ENCODE data around the gene FAM50B.

The FAM50B gene

DNA sequence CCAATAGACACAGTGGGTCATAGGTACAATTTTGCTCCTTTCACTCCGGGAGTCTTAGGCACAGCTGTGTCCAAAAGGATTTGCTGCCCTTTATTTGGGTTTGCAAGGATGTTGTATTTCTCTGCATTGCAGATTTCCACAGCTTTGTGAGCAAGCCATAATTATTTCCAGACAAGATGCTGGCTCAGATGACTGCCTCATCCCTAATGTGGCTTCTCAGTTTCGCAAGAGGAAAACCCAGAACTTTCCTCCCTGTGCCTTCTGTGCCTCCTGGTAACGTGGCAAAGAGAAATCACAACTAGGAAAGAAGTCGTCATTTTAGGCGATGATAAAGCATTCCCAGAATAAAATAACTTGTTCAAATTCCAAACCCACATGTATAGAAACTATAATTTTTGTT, 33.7 kb downstream of the FAM50B start:
- no peaks in the 10 kb centered on the region for H3K36me3 ChIP-seq (ENCODE audit: control insufficient read depth, insufficient read depth, low read length)
- no CpG with 5 or more reads among the region's 5 CpGs for WGBS (ENCODE audit: insufficient coverage, insufficient read length)
- H3K27me3 ChIP-seq (ENCODE audit: control insufficient read depth, insufficient read depth, low read length): no peaks in the 10 kb centered on the region
- no peak overlapping the region for H3K4me3 ChIP-seq (ENCODE audit: low read length)
- H3K4me1 ChIP-seq (ENCODE audit: control insufficient read depth, insufficient read depth, low read length): peaks cover 2% of the 10 kb centered on the region; the same call in 1 of the 2 replicates
- DNase-seq (ENCODE audit: low read depth, low spot score): no peak
- no peak overlapping the region for H3K27ac ChIP-seq (ENCODE audit: low read length)
- H3K9me3 ChIP-seq (ENCODE audit: control insufficient read depth, insufficient read depth, low read length): no peaks in the 10 kb centered on the region

DNA sequence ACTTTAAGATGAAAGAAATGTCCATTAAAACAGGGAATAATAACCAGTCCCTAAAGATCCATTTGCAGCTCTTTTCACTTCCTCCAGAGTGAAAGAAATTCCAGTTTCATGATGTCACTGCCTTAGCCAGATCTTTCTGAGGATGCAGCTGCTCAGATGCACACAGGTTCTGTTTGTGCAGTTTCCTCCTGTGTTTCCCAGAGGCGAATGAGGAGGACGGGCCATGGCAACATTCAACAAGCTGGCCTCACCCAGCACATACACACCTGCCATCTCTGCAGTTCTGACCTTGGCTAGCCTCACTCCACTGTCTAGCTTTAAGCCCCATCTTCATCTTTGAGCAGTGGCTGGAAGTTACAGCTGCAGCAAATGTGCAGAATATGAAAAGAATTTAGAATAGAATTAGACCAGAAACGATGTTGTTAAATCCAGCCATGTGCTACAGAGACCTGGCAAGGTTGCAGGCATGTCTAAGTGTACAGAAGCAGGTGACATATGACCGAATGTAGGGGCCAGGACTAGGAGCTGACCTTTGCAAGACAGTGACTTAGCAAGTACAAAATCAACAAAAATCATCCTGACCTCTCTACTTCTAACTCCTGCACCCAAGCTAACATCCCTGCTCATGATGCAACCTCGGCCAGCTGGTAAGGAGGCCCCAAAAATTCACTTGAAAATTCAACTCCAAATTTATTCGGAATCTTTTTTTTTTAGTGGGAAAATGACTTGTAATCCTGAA, 35.0 kb downstream of the FAM50B start:
- no CpG with 5 or more reads among the region's 6 CpGs for WGBS (ENCODE audit: insufficient coverage, insufficient read length)
- H3K27ac ChIP-seq (ENCODE audit: low read length): no peak overlapping the region

GRCh38 chr6:3885262-3886036, 36.3 kb downstream of the FAM50B start:
- WGBS (ENCODE audit: insufficient coverage, insufficient read length): no CpG with 5 or more reads among the region's 9 CpGs
- Histone ChIP-seq H3K4me3 (ENCODE audit: low read length) (no peak overlapping the region), H3K9me3 (ENCODE audit: control insufficient read depth, insufficient read depth, low read length) (no peaks in the 10 kb centered on the region), H3K4me1 (ENCODE audit: control insufficient read depth, insufficient read depth, low read length) (peaks cover 2% of the 10 kb centered on the region; the same call in 1 of the 2 replicates), H3K27ac (ENCODE audit: low read length) (no peak overlapping the region), H3K36me3 (ENCODE audit: control insufficient read depth, insufficient read depth, low read length) (no peaks in the 10 kb centered on the region), H3K27me3 (ENCODE audit: control insufficient read depth, insufficient read depth, low read length) (no peaks in the 10 kb centered on the region)
- no peak for DNase-seq (ENCODE audit: low read depth, low spot score)

More for the DNA sequence above, 35.0 kb downstream of the FAM50B start:
- H3K4me3 ChIP-seq (ENCODE audit: low read length): no peak overlapping the region
- no peaks in the 10 kb centered on the region for H3K36me3 ChIP-seq (ENCODE audit: control insufficient read depth, insufficient read depth, low read length)
- no peaks in the 10 kb centered on the region for H3K9me3 ChIP-seq (ENCODE audit: control insufficient read depth, insufficient read depth, low read length)
- no peak for DNase-seq (ENCODE audit: low read depth, low spot score)
- H3K27me3 ChIP-seq (ENCODE audit: control insufficient read depth, insufficient read depth, low read length): no peaks in the 10 kb centered on the region
- H3K4me1 ChIP-seq (ENCODE audit: control insufficient read depth, insufficient read depth, low read length): peaks cover 2% of the 10 kb centered on the region; the same call in 1 of the 2 replicates

GRCh38 chr6:3887150-3887700, 38.1 kb downstream of the FAM50B start:
- H3K36me3 ChIP-seq (ENCODE audit: control insufficient read depth, insufficient read depth, low read length): no peaks in the 10 kb centered on the region
- H3K27me3 ChIP-seq (ENCODE audit: control insufficient read depth, insufficient read depth, low read length): no peaks in the 10 kb centered on the region
- H3K27ac ChIP-seq (ENCODE audit: low read length): no peak overlapping the region
- H3K4me3 ChIP-seq (ENCODE audit: low read length): no peak overlapping the region
- H3K9me3 ChIP-seq (ENCODE audit: control insufficient read depth, insufficient read depth, low read length): no peaks in the 10 kb centered on the region
- no peak for DNase-seq (ENCODE audit: low read depth, low spot score)
- peaks cover 2% of the 10 kb centered on the region; the same call in 1 of the 2 replicates for H3K4me1 ChIP-seq (ENCODE audit: control insufficient read depth, insufficient read depth, low read length)
- no CpG with 5 or more reads among the region's 9 CpGs for WGBS (ENCODE audit: insufficient coverage, insufficient read length)

DNA sequence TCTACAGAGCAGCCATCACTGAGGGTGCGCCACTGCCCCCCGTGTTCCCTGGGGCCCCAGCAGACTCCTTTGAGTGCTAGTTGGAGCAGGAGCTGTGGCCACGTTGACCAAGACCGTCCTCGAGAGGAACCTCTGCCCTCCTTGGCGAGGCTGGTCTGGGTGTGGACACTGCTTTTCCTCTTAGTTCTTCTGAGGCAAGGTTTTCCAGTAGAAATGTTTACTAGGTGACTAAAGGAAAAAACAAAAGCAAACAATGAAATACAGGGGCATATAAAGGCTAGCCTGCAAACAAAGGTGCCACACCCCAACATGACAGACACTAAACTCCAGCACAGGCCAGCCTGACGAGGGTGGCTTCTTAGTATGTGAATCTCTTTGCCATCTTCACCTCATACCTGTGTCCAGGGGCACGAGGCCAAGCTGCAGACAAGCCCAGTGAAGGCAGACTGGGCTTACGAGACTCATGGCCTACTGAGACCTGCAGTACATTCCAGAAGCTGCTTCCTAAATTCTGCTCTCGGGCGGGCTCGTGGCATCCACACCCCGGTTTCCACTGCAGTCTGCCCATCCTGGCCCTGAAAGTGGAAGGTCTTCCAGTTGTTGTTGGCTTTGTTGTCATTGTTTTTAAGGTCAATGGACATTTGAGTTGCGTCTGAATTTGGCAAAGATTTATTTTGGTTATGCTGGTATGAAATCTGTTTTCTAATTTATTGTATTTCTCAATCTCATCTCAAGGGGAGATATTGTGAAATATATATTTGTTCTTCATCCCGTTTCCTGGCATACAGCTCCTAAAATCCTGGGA, 39.2 kb downstream of the FAM50B start:
- Histone ChIP-seq H3K36me3 (ENCODE audit: control insufficient read depth, insufficient read depth, low read length) (no peaks in the 10 kb centered on the region), H3K27ac (ENCODE audit: low read length) (no peak overlapping the region), H3K4me1 (ENCODE audit: control insufficient read depth, insufficient read depth, low read length) (peaks cover 2% of the 10 kb centered on the region; the same call in 1 of the 2 replicates), H3K27me3 (ENCODE audit: control insufficient read depth, insufficient read depth, low read length) (no peaks in the 10 kb centered on the region), H3K9me3 (ENCODE audit: control insufficient read depth, insufficient read depth, low read length) (no peaks in the 10 kb centered on the region), H3K4me3 (ENCODE audit: low read length) (no peak overlapping the region)
- WGBS (ENCODE audit: insufficient coverage, insufficient read length): no CpG with 5 or more reads among the region's 15 CpGs
- DNase-seq (ENCODE audit: low read depth, low spot score): no peak

- WGBS (ENCODE audit: insufficient coverage, insufficient read length): no CpG with 5 or more reads among the region's 9 CpGs
- no peak overlapping the region for H3K4me3 ChIP-seq (ENCODE audit: low read length)
- H3K9me3 ChIP-seq (ENCODE audit: control insufficient read depth, insufficient read depth, low read length): no peaks in the 10 kb centered on the region
- H3K36me3 ChIP-seq (ENCODE audit: control insufficient read depth, insufficient read depth, low read length): no peaks in the 10 kb centered on the region
- no peak for DNase-seq (ENCODE audit: low read depth, low spot score)
- no peaks in the 10 kb centered on the region for H3K27me3 ChIP-seq (ENCODE audit: control insufficient read depth, insufficient read depth, low read length)
- no peak overlapping the region for H3K27ac ChIP-seq (ENCODE audit: low read length)
- peaks cover 4% of the 10 kb centered on the region for H3K4me1 ChIP-seq (ENCODE audit: control insufficient read depth, insufficient read depth, low read length)
These were observed 40.9 kb downstream of the FAM50B start for GRCh38 chr6:3890047-3890446.

DNA sequence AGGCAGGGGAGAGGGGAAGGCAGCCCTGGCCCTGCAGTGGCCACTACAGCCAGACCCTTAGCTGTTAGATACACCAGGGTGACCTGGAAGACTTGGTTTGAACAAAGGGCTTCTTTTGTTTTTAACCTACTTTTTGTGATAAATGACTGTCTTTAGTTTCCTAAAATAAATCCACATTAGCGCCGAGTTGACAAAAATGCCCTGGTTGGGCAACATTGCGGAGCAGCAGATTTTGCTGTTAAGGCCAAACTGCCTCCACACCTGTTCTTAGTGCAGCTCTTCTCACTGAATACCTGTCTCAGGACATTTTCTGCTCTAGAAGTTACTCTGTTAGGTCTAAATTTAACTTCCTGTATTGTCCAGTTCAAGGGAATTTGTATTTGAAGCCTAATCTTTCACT, 42.7 kb downstream of the FAM50B start:
- Histone ChIP-seq H3K36me3 (ENCODE audit: control insufficient read depth, insufficient read depth, low read length) (no peaks in the 10 kb centered on the region), H3K27ac (ENCODE audit: low read length) (no peak overlapping the region), H3K27me3 (ENCODE audit: control insufficient read depth, insufficient read depth, low read length) (no peaks in the 10 kb centered on the region), H3K4me3 (ENCODE audit: low read length) (no peak overlapping the region), H3K4me1 (ENCODE audit: control insufficient read depth, insufficient read depth, low read length) (peaks cover 6% of the 10 kb centered on the region), H3K9me3 (ENCODE audit: control insufficient read depth, insufficient read depth, low read length) (no peaks in the 10 kb centered on the region)
- no peak for DNase-seq (ENCODE audit: low read depth, low spot score)
- WGBS (ENCODE audit: insufficient coverage, insufficient read length): no CpG with 5 or more reads among the region's 3 CpGs

DNA sequence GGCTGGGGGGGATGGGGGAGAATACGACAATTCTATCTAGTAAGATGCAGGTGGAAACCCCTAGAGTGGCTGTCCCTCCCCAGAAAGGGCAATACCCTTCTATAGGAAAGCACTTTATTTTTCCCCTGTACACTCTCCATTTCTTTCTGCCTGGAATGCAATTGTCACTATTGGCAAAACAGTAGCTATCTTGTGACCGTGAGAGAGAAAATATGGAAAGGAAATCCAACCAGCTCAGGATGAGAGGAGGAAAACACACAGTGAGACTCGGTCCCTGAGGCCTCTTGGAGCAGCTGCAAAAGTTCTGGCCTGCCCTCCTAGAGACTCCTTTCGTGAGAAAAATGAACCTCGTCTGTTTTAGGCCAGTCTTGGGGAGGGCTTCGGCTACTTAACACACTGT, 43.4 kb downstream of the FAM50B start:
- Histone ChIP-seq H3K27ac (ENCODE audit: low read length) (no peak overlapping the region), H3K36me3 (ENCODE audit: control insufficient read depth, insufficient read depth, low read length) (no peaks in the 10 kb centered on the region), H3K4me3 (ENCODE audit: low read length) (no peak overlapping the region), H3K4me1 (ENCODE audit: control insufficient read depth, insufficient read depth, low read length) (peaks cover 6% of the 10 kb centered on the region), H3K9me3 (ENCODE audit: control insufficient read depth, insufficient read depth, low read length) (no peaks in the 10 kb centered on the region), H3K27me3 (ENCODE audit: control insufficient read depth, insufficient read depth, low read length) (no peaks in the 10 kb centered on the region)
- no peak for DNase-seq (ENCODE audit: low read depth, low spot score)
- no CpG with 5 or more reads among the region's 6 CpGs for WGBS (ENCODE audit: insufficient coverage, insufficient read length)

DNA sequence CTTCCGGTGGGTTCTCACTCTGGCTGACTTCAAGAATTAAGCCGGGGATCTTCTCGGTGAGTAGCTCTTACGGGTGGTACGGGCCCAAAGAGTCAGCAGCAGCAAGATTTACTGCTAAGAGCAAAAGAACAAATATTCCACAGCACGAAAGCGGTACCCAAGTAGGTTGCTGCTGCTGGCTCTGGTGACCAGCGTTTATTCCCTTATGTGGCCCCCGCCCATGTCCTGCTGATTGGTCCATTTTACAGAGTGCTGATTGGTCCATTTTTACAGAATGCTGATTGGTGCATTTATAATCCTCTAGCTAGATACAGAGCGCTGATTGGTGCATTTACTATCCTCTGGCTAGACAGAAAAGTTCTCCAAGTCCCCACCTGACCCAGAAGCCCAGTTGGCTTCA, 44.3 kb downstream of the FAM50B start:
- Histone ChIP-seq H3K27ac (ENCODE audit: low read length) (no peak overlapping the region), H3K27me3 (ENCODE audit: control insufficient read depth, insufficient read depth, low read length) (no peaks in the 10 kb centered on the region), H3K36me3 (ENCODE audit: control insufficient read depth, insufficient read depth, low read length) (no peaks in the 10 kb centered on the region), H3K9me3 (ENCODE audit: control insufficient read depth, insufficient read depth, low read length) (no peaks in the 10 kb centered on the region), H3K4me1 (ENCODE audit: control insufficient read depth, insufficient read depth, low read length) (peaks cover 6% of the 10 kb centered on the region), H3K4me3 (ENCODE audit: low read length) (no peak overlapping the region)
- WGBS (ENCODE audit: insufficient coverage, insufficient read length): no CpG with 5 or more reads among the region's 10 CpGs
- no peak for DNase-seq (ENCODE audit: low read depth, low spot score)

- H3K4me1 ChIP-seq (ENCODE audit: control insufficient read depth, insufficient read depth, low read length): peaks cover 6% of the 10 kb centered on the region
- H3K9me3 ChIP-seq (ENCODE audit: control insufficient read depth, insufficient read depth, low read length): no peaks in the 10 kb centered on the region
- H3K27me3 ChIP-seq (ENCODE audit: control insufficient read depth, insufficient read depth, low read length): no peaks in the 10 kb centered on the region
- DNase-seq (ENCODE audit: low read depth, low spot score): no peak
- H3K36me3 ChIP-seq (ENCODE audit: control insufficient read depth, insufficient read depth, low read length): no peaks in the 10 kb centered on the region
- WGBS (ENCODE audit: insufficient coverage, insufficient read length): no CpG with 5 or more reads among the region's 3 CpGs
- H3K27ac ChIP-seq (ENCODE audit: low read length): no peak overlapping the region
- H3K4me3 ChIP-seq (ENCODE audit: low read length): no peak overlapping the region
These were observed 44.7 kb downstream of the FAM50B start for GRCh38 chr6:3893917-3894316.

Measured in iPS DF 6.9 (cell line).